Measurements from ENCODE around the gene DSG1. TPM values are rescaled to one million over a fixed set of nuclear protein-coding genes. Genes with fewer than 3 reads are reported as not detected.
"Not testable (repeated sequence)": the region's sequence is repeated elsewhere in the genome, so short reads cannot be mapped to it uniquely, and the experiment has no call there.

DSG1 gene
- total and polyA plus RNA-seq, 8 donors, result 0.03 to 1.8 TPM; not detected in 6

DNA sequence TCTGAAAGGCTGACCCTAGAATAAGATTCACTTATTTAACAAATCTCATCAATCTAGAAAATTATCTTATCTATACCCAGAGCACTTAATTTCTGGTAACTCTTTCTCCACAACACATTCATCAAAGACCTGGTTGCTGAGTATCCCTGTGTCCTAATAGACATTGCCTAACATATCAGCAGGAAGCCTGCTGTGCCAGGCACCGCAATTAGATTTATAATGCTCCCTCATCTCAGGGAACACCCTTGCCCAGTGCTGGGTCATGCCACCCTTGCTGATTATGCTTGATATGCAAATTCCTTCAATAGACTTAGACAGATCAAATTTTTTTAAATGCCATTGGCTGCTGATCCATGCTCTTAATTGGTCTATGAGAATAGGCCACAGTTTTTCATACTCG, 3.8 kb downstream of the DSG1 start:
- 20 to 79% (median 60%) methylated on average over 2 of the region's 2 CpGs for WGBS, 5 donors
- Histone ChIP-seq H3K9me3 (no peaks in the 10 kb centered on the region), H3K27me3 (no peaks in the 10 kb centered on the region), H3K27ac (no peak overlapping the region), H3K4me1 (no peaks in the 10 kb centered on the region), H3K36me3 (no peaks in the 10 kb centered on the region), H3K4me3 (no peak overlapping the region)
- intact Hi-C loops (cut with DNase I; ENCODE audit: low total_unique reads), result no loop called here
- TF ChIP-seq POLR2AphosphoS5 (IDR thresholded peaks at IDR 0.05) (no peak), POLR2A (IDR thresholded peaks at IDR 0.05) (no peak), EP300 (IDR thresholded peaks at IDR 0.05) (no peak)
- TF ChIP-seq, protein P1, sequence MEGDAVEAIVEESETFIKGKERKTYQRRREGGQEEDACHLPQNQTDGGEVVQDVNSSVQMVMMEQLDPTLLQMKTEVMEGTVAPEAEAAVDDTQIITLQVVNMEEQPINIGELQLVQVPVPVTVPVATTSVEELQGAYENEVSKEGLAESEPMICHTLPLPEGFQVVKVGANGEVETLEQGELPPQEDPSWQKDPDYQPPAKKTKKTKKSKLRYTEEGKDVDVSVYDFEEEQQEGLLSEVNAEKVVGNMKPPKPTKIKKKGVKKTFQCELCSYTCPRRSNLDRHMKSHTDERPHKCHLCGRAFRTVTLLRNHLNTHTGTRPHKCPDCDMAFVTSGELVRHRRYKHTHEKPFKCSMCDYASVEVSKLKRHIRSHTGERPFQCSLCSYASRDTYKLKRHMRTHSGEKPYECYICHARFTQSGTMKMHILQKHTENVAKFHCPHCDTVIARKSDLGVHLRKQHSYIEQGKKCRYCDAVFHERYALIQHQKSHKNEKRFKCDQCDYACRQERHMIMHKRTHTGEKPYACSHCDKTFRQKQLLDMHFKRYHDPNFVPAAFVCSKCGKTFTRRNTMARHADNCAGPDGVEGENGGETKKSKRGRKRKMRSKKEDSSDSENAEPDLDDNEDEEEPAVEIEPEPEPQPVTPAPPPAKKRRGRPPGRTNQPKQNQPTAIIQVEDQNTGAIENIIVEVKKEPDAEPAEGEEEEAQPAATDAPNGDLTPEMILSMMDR (IDR thresholded peaks at IDR 0.05), result no peak
- DNase-seq, result no peak

DNA sequence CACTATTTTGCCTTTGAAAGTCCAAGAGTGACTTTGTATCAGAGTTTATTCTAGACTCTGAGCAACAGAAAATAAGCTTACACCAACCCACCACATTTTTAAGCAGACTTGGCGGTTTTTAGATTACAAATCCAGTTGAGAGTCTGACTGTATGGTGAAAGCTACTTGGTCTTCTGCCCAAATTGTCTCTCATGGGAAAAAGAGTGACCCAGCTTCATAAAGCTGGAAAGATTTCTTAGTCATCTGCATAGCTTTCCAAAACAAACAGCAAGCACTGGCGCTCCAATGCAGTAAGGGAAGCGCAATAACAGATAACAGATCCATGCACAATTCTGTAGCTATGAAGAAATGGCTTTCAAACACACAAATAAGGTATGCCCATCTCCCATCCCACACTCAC, 7.1 kb downstream of the DSG1 start:
- DNase-seq, result peak in 1 of 2 donors; percentile 54
- no peaks in the 10 kb centered on the region for H3K27me3 ChIP-seq
- H3K36me3 ChIP-seq, result no peaks in the 10 kb centered on the region
- TF ChIP-seq POLR2AphosphoS5 (IDR thresholded peaks at IDR 0.05) (no peak), POLR2A (IDR thresholded peaks at IDR 0.05) (no peak), EP300 (IDR thresholded peaks at IDR 0.05) (no peak)
- TF ChIP-seq, protein P1 (IDR thresholded peaks at IDR 0.05), result no peak
- intact Hi-C loops (cut with DNase I; ENCODE audit: low total_unique reads), result no loop called here
- WGBS, 5 donors, result 50 to 69% (median 65%) methylated on average over 3 of the region's 3 CpGs
- H3K27ac ChIP-seq, result no peak overlapping the region
- H3K4me3 ChIP-seq, result no peak overlapping the region
- H3K4me1 ChIP-seq, result no peaks in the 10 kb centered on the region
- H3K9me3 ChIP-seq, result no peaks in the 10 kb centered on the region

DNA sequence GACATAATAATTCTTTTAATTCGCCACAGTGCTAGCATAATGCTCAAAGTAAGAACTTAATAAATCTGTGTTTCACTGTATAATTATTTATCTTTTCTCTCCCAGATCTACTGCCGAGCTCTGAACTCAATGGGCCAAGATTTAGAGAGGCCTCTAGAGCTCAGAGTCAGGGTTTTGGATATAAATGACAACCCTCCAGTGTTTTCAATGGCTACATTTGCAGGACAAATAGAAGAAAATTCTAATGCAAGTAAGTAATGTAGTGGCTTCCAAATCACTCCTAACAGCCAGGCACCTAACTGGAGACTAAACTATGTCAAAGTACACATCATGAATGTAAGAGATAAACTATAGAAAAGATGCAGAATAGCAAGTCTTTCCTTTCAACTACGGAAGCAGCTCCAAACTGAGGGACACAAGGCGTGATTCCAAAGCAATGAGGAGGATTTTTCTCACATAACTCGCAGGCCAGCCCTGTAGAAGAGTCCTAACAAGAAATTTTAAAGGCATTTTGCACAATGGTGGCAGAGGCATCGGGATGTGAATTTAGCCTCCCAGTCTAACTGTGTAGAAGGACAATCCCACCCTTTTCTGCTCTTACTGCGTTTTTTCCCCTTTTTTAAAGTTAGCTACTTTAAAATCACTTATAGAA, 12.0 kb downstream of the DSG1 start:
- TF ChIP-seq, protein P1 (IDR thresholded peaks at IDR 0.05), result no peak
- TF ChIP-seq POLR2AphosphoS5 (IDR thresholded peaks at IDR 0.05) (no peak), EP300 (IDR thresholded peaks at IDR 0.05) (no peak), POLR2A (IDR thresholded peaks at IDR 0.05) (no peak)
- 62 to 75% (median 73%) methylated on average over 7 of the region's 7 CpGs for whole genome bisulfite sequencing, 5 donors

DNA sequence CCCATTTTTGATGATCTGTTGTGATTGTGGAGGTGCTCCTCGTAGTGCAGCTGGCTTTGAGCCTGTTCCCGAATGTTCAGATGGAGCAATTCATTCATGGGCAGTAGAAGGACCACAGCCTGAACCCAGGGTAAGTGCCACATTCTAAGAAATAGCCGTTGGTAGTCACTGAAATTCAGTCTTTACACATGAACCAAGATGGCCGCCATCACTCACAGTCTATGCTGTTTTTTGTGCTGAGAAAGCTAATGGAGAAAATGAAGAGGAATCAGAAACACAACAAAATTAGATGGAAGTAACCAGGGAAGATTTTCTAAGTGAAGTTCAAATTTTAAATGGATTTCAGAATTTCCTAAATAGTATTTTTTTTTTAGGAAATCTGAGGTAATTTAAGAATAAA, 25.5 kb downstream of the DSG1 start:
- Histone ChIP-seq H3K9me3 (no peaks in the 10 kb centered on the region), H3K36me3 (no peaks in the 10 kb centered on the region), H3K27ac (no peak overlapping the region), H3K4me3 (no peak overlapping the region), H3K27me3 (no peaks in the 10 kb centered on the region), H3K4me1 (no peaks in the 10 kb centered on the region)
- TF ChIP-seq EP300 (IDR thresholded peaks at IDR 0.05) (no peak), POLR2AphosphoS5 (IDR thresholded peaks at IDR 0.05) (no peak), POLR2A (IDR thresholded peaks at IDR 0.05) (no peak)
- TF ChIP-seq, protein P1 (IDR thresholded peaks at IDR 0.05), result no peak
- WGBS, 5 donors, result 81 to 92% (median 89%) methylated on average over 4 of the region's 4 CpGs
- intact Hi-C loops (cut with DNase I; ENCODE audit: low total_unique reads), result loop anchor here (10.0 kb wide), 1 partner anchor 171 kb away; no protein-coding TSS in a partner anchor
- DNase-seq, result no peak

More for the DNA sequence above, 12.0 kb downstream of the DSG1 start:
- H3K27me3 ChIP-seq, result no peaks in the 10 kb centered on the region
- intact Hi-C loops (cut with DNase I; ENCODE audit: low total_unique reads), result no loop called here
- no peak overlapping the region for H3K4me3 ChIP-seq
- H3K4me1 ChIP-seq, result no peaks in the 10 kb centered on the region
- DNase-seq, result no peak
- H3K27ac ChIP-seq, result no peak overlapping the region
- H3K36me3 ChIP-seq, result no peaks in the 10 kb centered on the region
- no peaks in the 10 kb centered on the region for H3K9me3 ChIP-seq

DNA sequence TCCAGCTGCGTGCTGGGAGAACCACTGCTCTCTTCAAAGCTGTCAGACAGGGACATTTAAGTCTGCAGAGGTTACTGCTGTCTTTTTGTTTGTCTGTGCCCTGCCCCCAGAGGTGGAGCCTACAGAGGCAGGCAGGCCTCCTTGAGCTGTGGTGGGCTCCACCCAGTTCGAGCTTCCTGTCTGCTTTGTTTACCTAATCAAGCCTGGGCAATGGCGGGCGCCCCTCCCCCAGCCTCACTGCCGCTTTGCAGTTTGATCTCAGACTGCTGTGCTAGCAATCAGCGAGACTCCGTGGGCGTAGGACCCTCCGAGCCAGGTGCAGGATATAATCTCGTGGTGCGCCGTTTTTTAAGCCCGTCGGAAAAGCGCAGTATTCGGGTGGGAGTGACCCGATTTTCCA, 35.4 kb downstream of the DSG1 start:
- H3K36me3 ChIP-seq; H3K4me1 ChIP-seq; H3K4me3 ChIP-seq; DNase-seq; intact Hi-C loops (cut with DNase I; ENCODE audit: low total_unique reads); H3K27ac ChIP-seq; H3K27me3 ChIP-seq; H3K9me3 ChIP-seq: not testable (repeated sequence)
- 29 to 75% (median 49%) methylated on average over 3 to 11 of the region's 17 CpGs; no CpG with 5 or more reads in 1 of the 5 donors for WGBS, 5 donors
